NCI-H2029 (cell line): ENCODE data around the gene ALG3.
"Not testable (repeated sequence)": the region's sequence is repeated elsewhere in the genome, so short reads cannot be mapped to it uniquely, and the experiment has no call there.

Experiments
- DNase-seq: peaks from one replicate; lab custom pipeline; 2025; lab: John Stamatoyannopoulos, UW

ALG3 gene

GRCh38 chr3:184248454-184249411, at the start of gene ALG3:
TSS of gene ALG3 (minus strand) at chr3:184248962. CDS start at chr3:184248940, 22 bp downstream.
- DNase-seq: peak; percentile 78

- no peak for DNase-seq
These were observed 47.9 kb upstream of the ALG3 start for GRCh38 chr3:184296616-184297015.

GRCh38 chr3:184295771-184296170, 47.0 kb upstream of the ALG3 start:
- DNase-seq: peak; percentile 80

- no peak for DNase-seq
These were observed 43.1 kb upstream of the ALG3 start for GRCh38 chr3:184291738-184292445.

GRCh38 chr3:184291044-184291737, 42.4 kb upstream of the ALG3 start:
- DNase-seq: no peak

GRCh38 chr3:184290331-184290730, 41.6 kb upstream of the ALG3 start:
- no peak for DNase-seq

- DNase-seq: peak; percentile 22
These were observed 40.7 kb upstream of the ALG3 start for GRCh38 chr3:184289426-184289938.

GRCh38 chr3:184284696-184285095, 35.9 kb upstream of the ALG3 start:
- DNase-seq: peak; percentile 80

GRCh38 chr3:184283681-184284080, 34.9 kb upstream of the ALG3 start:
- no peak for DNase-seq

- DNase-seq: no peak
These were observed 34.2 kb upstream of the ALG3 start for GRCh38 chr3:184282941-184283340.

- no peak for DNase-seq
These were observed 28.6 kb upstream of the ALG3 start for GRCh38 chr3:184277366-184277765.

GRCh38 chr3:184275961-184276910, 27.5 kb upstream of the ALG3 start, which contains the start of gene ECE2:
TSS of gene ECE2 (plus strand) at chr3:184276022. CDS start at chr3:184276154, 132 bp downstream.
- no peak for DNase-seq

GRCh38 chr3:184275381-184275701, 26.6 kb upstream of the ALG3 start:
- no peak for DNase-seq

GRCh38 chr3:184272269-184272668, 23.5 kb upstream of the ALG3 start:
- no peak for DNase-seq

GRCh38 chr3:184267249-184267648, 18.5 kb upstream of the ALG3 start:
- DNase-seq: not testable (repeated sequence)

GRCh38 chr3:184262764-184263179, 14.0 kb upstream of the ALG3 start:
- DNase-seq: no peak

- peak; percentile 61 for DNase-seq
These were observed 13.3 kb upstream of the ALG3 start for GRCh38 chr3:184261854-184262763.

- peak; percentile 86 for DNase-seq
These were observed 12.6 kb upstream of the ALG3 start, which contains the start of gene CAMK2N2 for GRCh38 chr3:184261270-184261853. TSS of gene CAMK2N2 (minus strand) at chr3:184261553. CDS start at chr3:184261285, 268 bp downstream.

GRCh38 chr3:184260724-184261269, 12.0 kb upstream of the ALG3 start:
- no peak for DNase-seq
